HFF-Myc (cell line): ENCODE measurements around the gene SNX25.

Source experiments
- DNase-seq: peaks from one replicate; pipeline ENCODE4 v3.0.0-alpha.2; 2011; ENCODE audit warnings: low read depth; ENCODE audit errors: extremely low read depth
- H3K4me3 ChIP-seq: replicated peaks from 2 replicates; pipeline ENCODE4 v1.5.1; 2011; ENCODE audit warnings: low read depth, mild to moderate bottlenecking, control low read depth, low read length
- CTCF ChIP-seq: IDR thresholded peaks from 2 replicates; pipeline ENCODE4 v1.5.1; 2012; ENCODE audit warnings: mild to moderate bottlenecking, low read depth, low read length, control low read depth; ENCODE audit errors: missing control alignments

Gene SNX25

DNA sequence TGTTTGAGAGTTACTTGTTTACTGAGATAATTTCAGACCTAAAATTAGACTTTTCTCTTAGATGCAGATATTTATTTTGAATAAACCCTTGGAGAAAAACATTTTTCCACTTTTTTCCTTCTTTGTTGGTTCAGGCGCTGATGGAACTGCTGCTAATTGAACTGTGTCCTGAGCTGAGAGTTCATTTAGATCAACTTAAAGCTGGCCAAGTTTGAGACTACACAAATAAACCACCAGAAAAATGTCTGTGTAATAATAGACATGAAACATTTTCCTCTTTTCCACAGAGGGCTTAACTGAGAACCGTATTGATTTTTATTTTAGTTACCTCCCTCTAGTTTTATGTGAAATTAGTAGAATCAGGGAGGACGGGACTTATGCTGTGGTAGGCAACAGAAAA is 153.9 kb downstream of the SNX25 start:
- DNase-seq: no peak
- no peak for TF ChIP-seq CTCF
- no peak overlapping the region for H3K4me3 ChIP-seq

DNA sequence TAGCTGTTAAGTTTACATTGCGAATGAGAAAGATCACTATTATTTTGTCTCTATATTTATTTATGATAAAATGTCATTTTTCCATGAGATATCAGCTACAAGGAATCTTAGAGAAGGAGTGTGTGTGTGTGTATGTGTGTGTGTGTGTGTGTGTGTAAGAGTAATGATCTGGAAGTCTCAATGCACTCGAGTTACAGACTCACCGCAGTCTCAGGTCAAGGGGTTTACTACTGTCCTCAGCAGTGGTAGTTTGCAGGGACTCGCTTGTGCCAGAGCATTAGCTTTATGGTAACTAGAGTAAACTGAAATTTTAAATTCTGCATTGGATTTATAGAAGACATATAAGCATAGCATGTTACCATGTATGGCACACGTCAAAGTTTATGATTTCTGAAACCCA is 155.5 kb downstream of the SNX25 start:
- no peak for TF ChIP-seq CTCF
- no peak for DNase-seq
- no peak overlapping the region for H3K4me3 ChIP-seq

- TF ChIP-seq CTCF: no peak
- no peak overlapping the region for H3K4me3 ChIP-seq
- no peak for DNase-seq
Observed at GRCh38 chr4:185369731-185370130, 160.3 kb downstream of the SNX25 start.

GRCh38 chr4:185370268-185370949 is 161.0 kb downstream of the SNX25 start:
- no peak for TF ChIP-seq CTCF
- no peak overlapping the region for H3K4me3 ChIP-seq
- DNase-seq: no peak

GRCh38 chr4:185371702-185372101 is 162.3 kb downstream of the SNX25 start:
- no peak for TF ChIP-seq CTCF
- no peak overlapping the region for H3K4me3 ChIP-seq

DNA sequence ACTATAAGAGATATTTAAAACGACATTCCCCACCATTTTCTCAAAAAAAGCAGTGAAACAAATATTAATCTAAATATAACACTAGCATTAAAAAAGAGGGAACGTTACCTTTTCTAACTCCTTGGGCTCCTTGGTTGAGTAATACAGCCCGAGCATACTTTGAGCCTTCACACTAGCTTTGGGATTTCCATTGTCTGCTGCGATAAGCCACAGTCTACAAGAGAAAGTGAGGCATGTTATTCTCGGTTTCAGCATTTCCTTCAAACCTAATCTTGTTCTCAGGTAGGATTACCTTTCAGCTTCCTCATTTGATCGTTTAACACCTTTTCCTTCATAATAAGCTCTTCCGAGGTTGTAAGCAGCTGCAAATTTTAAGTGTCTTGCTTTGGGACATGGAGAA is 164.6 kb downstream of the SNX25 start:
- no peak for TF ChIP-seq CTCF
- DNase-seq: no peak
- H3K4me3 ChIP-seq: no peak overlapping the region

More at GRCh38 chr4:185371702-185372101, 162.3 kb downstream of the SNX25 start:
- no peak for DNase-seq

DNA sequence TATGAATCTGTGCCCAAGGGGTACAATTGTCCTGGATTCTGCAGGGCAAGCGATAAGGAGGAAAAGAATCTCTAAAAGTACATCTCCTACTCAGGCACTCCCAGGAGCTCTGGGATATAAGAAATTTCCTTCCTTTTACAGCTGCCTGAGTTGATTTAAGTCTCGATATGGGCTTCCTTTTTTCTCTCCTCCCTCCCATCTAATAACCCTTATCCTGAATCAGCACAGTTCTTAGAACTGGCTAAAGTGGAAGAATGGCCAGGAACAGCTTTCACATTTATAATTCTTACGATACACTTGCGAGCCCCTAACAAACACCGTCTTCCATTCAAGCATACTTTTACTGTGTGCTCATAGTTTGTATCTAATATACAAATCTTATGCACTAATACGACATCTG is 165.2 kb downstream of the SNX25 start:
- no peak overlapping the region for H3K4me3 ChIP-seq
- TF ChIP-seq CTCF: no peak
- DNase-seq: no peak
